ENCODE results near the gene SAP30BP.

The SAP30BP gene

DNA sequence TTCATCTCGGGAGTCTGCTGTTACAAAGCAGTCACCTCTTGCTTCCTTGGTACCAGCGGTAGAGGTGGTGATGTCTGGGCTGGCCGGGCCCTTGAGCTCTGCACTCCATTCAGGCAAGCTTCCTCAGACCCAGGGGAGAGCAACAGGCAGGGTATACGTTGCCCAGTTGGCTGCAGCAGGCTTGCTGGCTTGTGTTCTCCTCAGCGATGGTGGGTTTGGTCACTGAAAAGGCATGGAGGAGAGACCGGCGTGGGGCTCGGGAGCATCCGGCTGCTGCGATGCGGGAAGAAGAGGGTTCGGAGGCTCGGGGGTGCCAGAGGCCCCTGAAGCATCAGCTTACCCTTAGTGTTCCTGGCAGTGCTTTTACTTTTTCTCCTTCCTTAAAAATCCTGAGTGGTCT lies 25.8 kb downstream of the SAP30BP start:
- peaks cover 80 to 84% of the 10 kb centered on the region in 2 donors for H3K4me1 ChIP-seq (ENCODE audit: control insufficient read depth in 1 of 2, insufficient read depth in 2 of 2, low read length in 2 of 2)
- no peak overlapping the region for H3K27ac ChIP-seq (ENCODE audit: low read depth, low read length)
- no peak overlapping the region for H3K9ac ChIP-seq (ENCODE audit: low read depth in 1 of 2, low read length in 2 of 2)

DNA sequence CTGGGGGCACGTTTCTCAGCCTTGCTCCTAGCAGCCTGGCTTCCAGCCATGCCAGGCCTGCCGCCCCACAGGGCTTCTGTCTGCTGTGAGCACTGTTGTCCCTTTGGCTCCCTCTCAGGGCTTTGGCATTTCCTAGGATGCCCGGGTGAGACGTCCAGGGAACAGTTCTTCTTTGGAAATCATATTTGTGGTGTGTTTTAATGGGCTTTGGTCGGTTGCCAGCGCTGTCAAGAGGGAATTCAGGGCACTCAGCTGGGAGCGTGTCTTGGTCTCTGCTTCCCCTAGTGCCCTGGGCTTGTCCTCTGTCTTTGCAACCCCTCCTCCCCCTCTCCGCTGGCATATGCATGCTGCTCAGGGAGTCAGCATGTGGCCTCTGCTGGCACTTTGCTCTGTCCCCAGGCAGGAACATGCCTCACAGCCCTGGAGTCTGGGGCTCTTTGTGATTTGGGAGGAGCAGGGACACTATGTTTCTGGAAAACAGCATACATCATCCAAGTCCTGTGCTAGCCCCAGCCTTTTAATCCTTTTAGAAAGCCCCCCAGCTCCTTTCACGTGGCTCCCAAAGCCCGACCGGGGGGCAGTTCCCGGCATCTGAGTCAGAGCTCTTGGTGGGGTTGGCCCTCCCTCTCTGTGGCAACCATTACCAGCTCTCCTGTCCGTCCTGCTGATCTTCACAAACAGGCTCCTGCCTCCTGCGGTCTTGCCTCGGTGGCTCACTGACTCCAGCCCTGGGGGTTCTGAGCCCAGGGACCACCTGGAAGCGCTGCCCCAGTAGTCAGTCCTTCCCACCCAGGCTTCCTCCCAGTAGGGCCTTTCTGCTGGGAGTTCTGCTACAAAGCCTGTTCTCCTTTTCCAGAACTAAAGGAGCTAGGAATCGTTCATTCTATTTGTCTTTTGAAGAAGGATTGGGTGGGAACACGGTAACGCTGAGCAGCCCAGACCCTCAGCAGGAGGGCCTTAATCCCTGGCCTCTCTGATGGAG lies 26.7 kb downstream of the SAP30BP start:
- Histone ChIP-seq H3K4me1 (ENCODE audit: control insufficient read depth in 1 of 2, insufficient read depth in 2 of 2, low read length in 2 of 2) (peaks cover 80 to 84% of the 10 kb centered on the region in 2 donors), H3K27ac (ENCODE audit: low read depth, low read length) (peak overlapping the region; percentile 67), H3K36me3 (ENCODE audit: control insufficient read depth in 1 of 2, insufficient read depth in 2 of 2, low read length in 2 of 2) (peaks cover 0 to 36% of the 10 kb centered on the region in 2 donors), H3K9me3 (ENCODE audit: control insufficient read depth in 1 of 2, low read length in 2 of 2) (no peaks in the 10 kb centered on the region), H3K4me3 (ENCODE audit: low read depth in 1 of 2, low read length in 2 of 2) (no peak overlapping the region), H3K9ac (ENCODE audit: low read depth in 1 of 2, low read length in 2 of 2) (peak overlapping the region in 1 of 2 donors; percentile 28), H3K27me3 (ENCODE audit: control insufficient read depth in 1 of 2, insufficient read depth in 2 of 2, low read length in 2 of 2) (no peaks in the 10 kb centered on the region)

More for the DNA sequence above, 25.8 kb downstream of the SAP30BP start:
- H3K4me3 ChIP-seq (ENCODE audit: low read depth in 1 of 2, low read length in 2 of 2), result no peak overlapping the region
- H3K36me3 ChIP-seq (ENCODE audit: control insufficient read depth in 1 of 2, insufficient read depth in 2 of 2, low read length in 2 of 2), result peaks cover 0 to 38% of the 10 kb centered on the region in 2 donors
- H3K9me3 ChIP-seq (ENCODE audit: control insufficient read depth in 1 of 2, low read length in 2 of 2), result no peaks in the 10 kb centered on the region
- no peaks in the 10 kb centered on the region for H3K27me3 ChIP-seq (ENCODE audit: control insufficient read depth in 1 of 2, insufficient read depth in 2 of 2, low read length in 2 of 2)

DNA sequence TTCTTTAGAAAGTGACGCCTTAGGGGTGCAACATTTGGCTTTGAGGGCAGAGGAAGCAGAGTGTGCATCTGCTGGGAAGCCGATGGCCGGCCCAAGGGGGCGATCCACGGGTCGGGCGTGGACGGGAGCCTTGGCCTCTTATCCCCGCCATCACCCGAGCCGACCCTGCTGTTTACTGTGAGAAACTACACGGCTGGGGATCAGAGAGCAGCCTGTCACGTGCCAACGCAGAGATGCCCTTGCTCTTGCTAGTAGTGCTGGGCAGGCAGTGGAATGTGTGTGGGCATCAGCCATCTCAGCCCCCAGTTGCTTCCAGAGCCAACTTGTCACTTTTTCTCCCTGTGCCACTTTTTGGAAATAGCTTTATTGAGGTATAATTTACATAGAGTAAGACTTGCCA lies 27.4 kb downstream of the SAP30BP start:
- Histone ChIP-seq H3K9me3 (ENCODE audit: control insufficient read depth in 1 of 2, low read length in 2 of 2) (no peaks in the 10 kb centered on the region), H3K36me3 (ENCODE audit: control insufficient read depth in 1 of 2, insufficient read depth in 2 of 2, low read length in 2 of 2) (peaks cover 0 to 36% of the 10 kb centered on the region in 2 donors), H3K9ac (ENCODE audit: low read depth in 1 of 2, low read length in 2 of 2) (no peak overlapping the region), H3K27ac (ENCODE audit: low read depth, low read length) (peak overlapping the region; percentile 67), H3K4me1 (ENCODE audit: control insufficient read depth in 1 of 2, insufficient read depth in 2 of 2, low read length in 2 of 2) (peaks cover 80 to 85% of the 10 kb centered on the region in 2 donors), H3K27me3 (ENCODE audit: control insufficient read depth in 1 of 2, insufficient read depth in 2 of 2, low read length in 2 of 2) (no peaks in the 10 kb centered on the region), H3K4me3 (ENCODE audit: low read depth in 1 of 2, low read length in 2 of 2) (no peak overlapping the region)

DNA sequence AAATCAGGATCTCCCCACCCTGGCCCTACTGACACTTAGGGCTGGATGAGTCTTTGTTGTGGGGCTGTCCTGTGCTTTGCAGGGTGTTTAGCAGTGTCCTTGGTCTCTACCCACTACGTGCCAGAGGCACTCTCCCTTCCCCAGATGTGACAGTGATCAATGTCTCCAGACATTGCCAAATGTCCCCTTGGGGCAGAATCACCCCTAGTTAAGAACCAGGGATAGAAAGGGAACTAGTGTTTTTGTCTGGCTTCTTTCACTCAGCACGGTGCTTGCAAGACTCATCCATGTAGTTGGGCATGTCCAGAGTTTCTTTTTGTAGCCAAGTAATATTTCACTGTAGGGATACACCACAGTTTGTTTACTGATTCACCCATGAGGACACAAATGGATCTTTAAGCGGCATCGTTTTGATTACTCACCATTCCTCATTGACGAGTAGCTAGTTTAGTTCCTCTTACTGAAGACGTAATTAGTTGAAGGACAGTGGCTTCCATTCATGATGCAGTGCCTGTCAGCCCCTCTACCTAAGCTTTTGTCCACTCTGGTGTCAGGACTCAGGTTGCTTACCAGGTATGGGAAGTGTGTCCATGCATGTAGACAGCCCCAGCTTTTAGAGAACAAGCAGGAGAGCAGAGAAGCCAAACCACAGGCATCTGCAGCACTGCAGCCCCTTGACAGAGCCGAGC lies 28.1 kb downstream of the SAP30BP start:
- H3K4me1 ChIP-seq (ENCODE audit: control insufficient read depth in 1 of 2, insufficient read depth in 2 of 2, low read length in 2 of 2), result peaks cover 82 to 87% of the 10 kb centered on the region in 2 donors
- no peak overlapping the region for H3K4me3 ChIP-seq (ENCODE audit: low read depth in 1 of 2, low read length in 2 of 2)
- H3K27ac ChIP-seq (ENCODE audit: low read depth, low read length), result peak overlapping the region; percentile 62
- H3K27me3 ChIP-seq (ENCODE audit: control insufficient read depth in 1 of 2, insufficient read depth in 2 of 2, low read length in 2 of 2), result no peaks in the 10 kb centered on the region
- H3K9ac ChIP-seq (ENCODE audit: low read depth in 1 of 2, low read length in 2 of 2), result peak overlapping the region; percentile 8 to 32
- no peaks in the 10 kb centered on the region for H3K9me3 ChIP-seq (ENCODE audit: control insufficient read depth in 1 of 2, low read length in 2 of 2)
- H3K36me3 ChIP-seq (ENCODE audit: control insufficient read depth in 1 of 2, insufficient read depth in 2 of 2, low read length in 2 of 2), result peaks cover 0 to 41% of the 10 kb centered on the region in 2 donors

DNA sequence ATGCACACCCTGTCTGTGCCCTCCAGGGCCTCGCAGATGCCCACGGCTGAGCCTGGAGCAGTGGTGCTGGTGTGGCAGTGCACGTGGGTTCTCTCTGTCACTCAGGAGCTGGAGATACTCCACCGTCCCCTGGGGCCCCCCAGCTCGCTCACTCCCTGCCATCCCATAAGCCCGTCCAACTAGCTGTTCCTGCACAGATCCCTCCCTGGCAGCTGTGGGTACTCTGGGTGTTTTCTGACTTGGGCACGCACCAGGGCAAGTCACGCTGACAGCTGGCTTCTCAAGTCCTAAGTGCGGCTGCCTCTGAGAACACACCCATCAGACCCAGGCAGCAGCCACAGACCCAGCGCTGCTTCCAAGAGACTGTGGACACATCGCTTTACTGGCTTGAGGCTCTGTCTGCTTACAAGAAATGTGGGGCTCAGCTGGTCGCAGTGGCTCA lies 28.7 kb downstream of the SAP30BP start:
- Histone ChIP-seq H3K36me3 (ENCODE audit: control insufficient read depth in 1 of 2, insufficient read depth in 2 of 2, low read length in 2 of 2) (peaks cover 3 to 42% of the 10 kb centered on the region in 2 donors), H3K27ac (ENCODE audit: low read depth, low read length) (peak overlapping the region; percentile 62), H3K9ac (ENCODE audit: low read depth in 1 of 2, low read length in 2 of 2) (peak overlapping the region; percentile 8 to 32), H3K4me3 (ENCODE audit: low read depth in 1 of 2, low read length in 2 of 2) (no peak overlapping the region), H3K4me1 (ENCODE audit: control insufficient read depth in 1 of 2, insufficient read depth in 2 of 2, low read length in 2 of 2) (peaks cover 82 to 87% of the 10 kb centered on the region in 2 donors), H3K27me3 (ENCODE audit: control insufficient read depth in 1 of 2, insufficient read depth in 2 of 2, low read length in 2 of 2) (no peaks in the 10 kb centered on the region), H3K9me3 (ENCODE audit: control insufficient read depth in 1 of 2, low read length in 2 of 2) (no peaks in the 10 kb centered on the region)

DNA sequence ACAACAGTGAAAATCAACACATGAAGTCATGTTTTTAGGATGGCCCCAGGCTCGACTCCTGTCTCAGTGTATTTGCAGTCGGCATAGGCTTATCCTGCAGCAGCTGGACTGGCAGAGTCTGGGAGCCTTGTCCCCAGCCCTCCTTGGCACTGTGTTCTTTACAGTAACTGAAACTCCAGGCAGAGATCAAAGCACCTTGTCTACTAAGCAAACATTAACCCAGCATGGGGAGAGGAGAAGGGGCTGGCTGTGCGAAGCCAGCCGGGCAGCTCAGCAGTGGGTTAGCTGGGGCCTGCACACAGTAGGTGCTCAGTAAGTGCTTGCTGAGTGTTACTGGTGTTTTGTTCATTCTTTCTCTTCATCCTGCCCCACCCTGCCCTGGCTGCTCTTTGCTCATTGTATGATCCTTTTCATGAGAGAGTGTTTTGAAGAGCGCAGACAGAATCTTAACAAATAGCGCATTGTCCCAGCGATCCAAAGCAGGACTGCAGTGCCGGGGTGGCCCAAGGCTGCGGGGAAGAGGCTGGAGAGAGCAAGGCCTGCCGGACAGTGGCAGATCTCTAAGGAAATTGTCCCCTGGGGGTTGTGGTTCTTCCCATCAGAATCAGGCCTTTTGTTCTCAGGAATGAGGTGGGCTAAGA lies 30.6 kb downstream of the SAP30BP start:
- Histone ChIP-seq H3K27ac (ENCODE audit: low read depth, low read length) (peak overlapping the region; percentile 88), H3K9me3 (ENCODE audit: control insufficient read depth in 1 of 2, low read length in 2 of 2) (no peaks in the 10 kb centered on the region), H3K27me3 (ENCODE audit: control insufficient read depth in 1 of 2, insufficient read depth in 2 of 2, low read length in 2 of 2) (no peaks in the 10 kb centered on the region), H3K36me3 (ENCODE audit: control insufficient read depth in 1 of 2, insufficient read depth in 2 of 2, low read length in 2 of 2) (peaks cover 18 to 58% of the 10 kb centered on the region in 2 donors), H3K9ac (ENCODE audit: low read depth in 1 of 2, low read length in 2 of 2) (peak overlapping the region; percentile 57 to 65), H3K4me1 (ENCODE audit: control insufficient read depth in 1 of 2, insufficient read depth in 2 of 2, low read length in 2 of 2) (peaks cover 72 to 73% of the 10 kb centered on the region in 2 donors), H3K4me3 (ENCODE audit: low read depth in 1 of 2, low read length in 2 of 2) (peak overlapping the region; percentile 36 to 40)

DNA sequence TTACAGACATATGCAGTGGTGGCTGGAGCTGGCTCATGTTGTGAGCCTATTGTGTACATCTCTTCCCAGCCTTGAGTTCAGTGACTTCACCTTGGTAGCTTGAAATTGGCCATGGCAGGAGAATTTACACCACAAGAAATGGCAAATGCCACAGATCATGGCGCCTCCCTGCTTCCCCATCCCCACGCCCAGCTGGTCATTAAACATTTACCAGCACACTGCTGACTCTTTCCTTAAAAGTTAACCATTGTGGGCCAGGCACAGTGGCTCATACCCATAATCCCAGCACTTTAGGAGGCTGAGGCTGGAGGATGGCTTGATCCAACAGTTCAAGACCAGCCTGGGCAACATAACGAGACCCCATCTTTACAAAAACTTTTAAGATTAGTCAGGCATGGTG lies 31.5 kb downstream of the SAP30BP start:
- no peak overlapping the region for H3K4me3 ChIP-seq (ENCODE audit: low read depth in 1 of 2, low read length in 2 of 2)
- H3K9me3 ChIP-seq (ENCODE audit: control insufficient read depth in 1 of 2, low read length in 2 of 2), result no peaks in the 10 kb centered on the region
- H3K9ac ChIP-seq (ENCODE audit: low read depth in 1 of 2, low read length in 2 of 2), result peak overlapping the region in 1 of 2 donors; percentile 25
- peaks cover 25 to 58% of the 10 kb centered on the region in 2 donors for H3K36me3 ChIP-seq (ENCODE audit: control insufficient read depth in 1 of 2, insufficient read depth in 2 of 2, low read length in 2 of 2)
- no peaks in the 10 kb centered on the region for H3K27me3 ChIP-seq (ENCODE audit: control insufficient read depth in 1 of 2, insufficient read depth in 2 of 2, low read length in 2 of 2)
- H3K27ac ChIP-seq (ENCODE audit: low read depth, low read length), result peak overlapping the region; percentile 88
- H3K4me1 ChIP-seq (ENCODE audit: control insufficient read depth in 1 of 2, insufficient read depth in 2 of 2, low read length in 2 of 2), result peaks cover 64 to 66% of the 10 kb centered on the region in 2 donors

DNA sequence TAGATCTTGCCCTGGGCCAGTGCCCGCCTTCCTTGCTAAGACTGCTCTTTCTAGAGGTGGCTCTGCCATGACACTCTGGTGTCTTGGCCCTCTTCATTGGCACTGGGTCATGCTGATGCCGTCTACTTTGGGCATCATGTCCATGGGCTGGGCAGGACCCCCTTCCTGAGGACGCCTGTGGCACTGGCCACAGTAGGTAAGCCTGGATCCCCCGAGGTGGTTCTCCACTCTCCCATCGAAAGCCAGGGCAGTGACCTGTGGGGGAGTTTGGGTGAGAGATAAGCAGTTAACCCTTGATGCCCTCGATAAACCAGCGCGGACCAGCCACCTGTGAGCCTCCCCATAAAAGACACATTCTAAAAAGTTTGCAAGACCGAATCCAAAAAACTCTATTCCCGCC lies 34.1 kb downstream of the SAP30BP start:
- Histone ChIP-seq H3K36me3 (ENCODE audit: control insufficient read depth in 1 of 2, insufficient read depth in 2 of 2, low read length in 2 of 2) (peaks cover 43 to 64% of the 10 kb centered on the region in 2 donors), H3K9me3 (ENCODE audit: control insufficient read depth in 1 of 2, low read length in 2 of 2) (no peaks in the 10 kb centered on the region), H3K9ac (ENCODE audit: low read depth in 1 of 2, low read length in 2 of 2) (peak overlapping the region; percentile 16 to 54), H3K4me3 (ENCODE audit: low read depth in 1 of 2, low read length in 2 of 2) (no peak overlapping the region), H3K27ac (ENCODE audit: low read depth, low read length) (no peak overlapping the region), H3K27me3 (ENCODE audit: control insufficient read depth in 1 of 2, insufficient read depth in 2 of 2, low read length in 2 of 2) (no peaks in the 10 kb centered on the region), H3K4me1 (ENCODE audit: control insufficient read depth in 1 of 2, insufficient read depth in 2 of 2, low read length in 2 of 2) (peaks cover 41 to 43% of the 10 kb centered on the region in 2 donors)

DNA sequence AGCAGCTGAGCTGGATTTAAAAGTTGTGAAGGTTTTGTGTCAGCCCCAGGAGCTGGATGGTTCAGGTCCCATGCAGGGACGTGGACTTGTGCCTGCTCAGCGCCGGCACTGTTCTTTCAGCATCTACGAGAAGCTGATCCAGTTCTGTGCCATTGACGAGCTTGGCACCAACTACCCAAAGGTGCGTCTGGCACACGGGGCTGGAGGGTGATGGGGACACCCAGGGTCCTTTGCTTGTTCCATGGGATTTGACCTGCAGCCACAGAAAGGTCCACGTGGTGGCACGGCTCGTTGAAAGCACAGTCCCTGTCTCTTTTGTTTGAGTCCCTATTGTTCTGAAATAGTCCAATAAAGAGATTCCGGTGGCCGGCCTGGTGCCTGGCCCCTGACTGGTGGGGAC lies 36.1 kb downstream of the SAP30BP start:
- Histone ChIP-seq H3K36me3 (ENCODE audit: control insufficient read depth in 1 of 2, insufficient read depth in 2 of 2, low read length in 2 of 2) (peaks cover 52 to 82% of the 10 kb centered on the region in 2 donors), H3K27me3 (ENCODE audit: control insufficient read depth in 1 of 2, insufficient read depth in 2 of 2, low read length in 2 of 2) (no peaks in the 10 kb centered on the region), H3K9me3 (ENCODE audit: control insufficient read depth in 1 of 2, low read length in 2 of 2) (no peaks in the 10 kb centered on the region), H3K9ac (ENCODE audit: low read depth in 1 of 2, low read length in 2 of 2) (no peak overlapping the region), H3K27ac (ENCODE audit: low read depth, low read length) (no peak overlapping the region), H3K4me3 (ENCODE audit: low read depth in 1 of 2, low read length in 2 of 2) (no peak overlapping the region), H3K4me1 (ENCODE audit: control insufficient read depth in 1 of 2, insufficient read depth in 2 of 2, low read length in 2 of 2) (peaks cover 31 to 32% of the 10 kb centered on the region in 2 donors)
